GM18867 (cell line): ENCODE results near the gene SMPD2.

Experiments used
- ATAC-seq: cut with Tn5 transposase; IDR thresholded peaks from one replicate; pipeline ENCODE4 v1.9.1; 2021; ENCODE audit warnings: mild to moderate bottlenecking, moderate library complexity; ENCODE audit not compliant: unreplicated experiment

SMPD2 gene

DNA sequence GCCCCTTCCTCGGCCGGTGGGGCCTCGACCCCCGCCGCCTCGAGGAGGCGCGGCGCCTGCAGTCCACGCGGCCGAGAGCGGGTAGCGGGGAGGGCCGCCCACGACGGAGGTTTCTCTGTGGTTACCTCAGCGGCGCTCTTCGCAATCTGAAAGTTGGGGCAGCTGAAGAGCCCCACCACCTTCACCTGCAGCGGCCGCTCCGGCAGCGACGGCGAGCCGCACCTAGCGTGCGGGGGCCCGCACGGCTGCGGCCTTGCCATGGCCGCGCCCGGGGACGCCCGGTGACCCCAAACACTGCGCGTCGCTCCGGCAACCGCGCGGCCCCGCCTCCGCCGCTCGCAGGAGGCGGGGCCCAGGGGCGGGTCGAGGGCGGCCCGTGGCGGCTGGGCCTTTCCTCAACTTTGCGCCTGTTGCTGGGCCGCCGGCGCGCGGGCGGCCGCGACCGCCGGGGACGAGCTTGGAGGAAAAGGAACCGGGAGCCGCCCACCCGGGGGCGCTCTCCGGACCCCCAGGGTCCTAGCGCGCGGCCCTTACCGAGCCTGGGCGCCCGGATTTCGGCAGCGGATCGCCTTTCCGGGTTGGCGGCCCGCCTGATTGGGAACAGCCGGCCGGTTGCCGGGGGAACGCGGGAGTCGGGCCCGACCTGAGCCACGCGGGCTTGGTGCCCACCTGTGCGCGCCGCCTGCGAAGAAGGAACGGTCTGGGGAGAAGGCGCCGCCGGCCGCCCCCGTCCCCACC lies at the start of gene SMPD2, which contains the start of gene PPIL6:
Gene SMPD2, plus strand, starts transcription at position 394 of the 738 bp plus-strand sequence. CDS start 398 bp downstream, outside the sequence.
Gene PPIL6, minus strand, starts transcription at position 298 of the 738 bp plus-strand sequence. Its CDS starts 38 bp downstream, at position 260.
- peak; percentile 91 for ATAC-seq

GRCh38 chr6:109393157-109393885 lies 47.2 kb upstream of the SMPD2 start:
- no peak for ATAC-seq

DNA sequence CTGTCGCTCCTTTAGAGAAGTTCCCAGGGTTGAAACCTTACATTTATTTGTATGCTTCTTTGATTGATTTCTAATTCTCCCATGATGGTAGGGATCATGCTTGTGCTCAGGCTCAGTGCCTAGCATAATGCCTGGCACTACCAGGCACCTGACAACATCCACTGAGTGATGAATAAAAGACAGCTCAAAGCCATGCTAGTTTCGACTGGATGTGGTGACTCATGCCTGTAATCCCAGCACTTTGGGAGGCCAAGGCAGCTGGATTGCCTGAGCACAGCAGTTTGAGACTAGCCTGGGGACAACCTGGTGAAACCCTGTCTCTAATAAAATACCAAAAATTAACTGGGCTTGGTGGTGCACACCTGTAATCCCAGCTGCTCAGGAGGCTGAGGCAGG lies 46.6 kb upstream of the SMPD2 start:
- no peak for ATAC-seq

GRCh38 chr6:109396046-109396718 lies 44.3 kb upstream of the SMPD2 start:
- ATAC-seq: no peak

- no peak for ATAC-seq
Observed at GRCh38 chr6:109397020-109397419, 43.5 kb upstream of the SMPD2 start.

DNA sequence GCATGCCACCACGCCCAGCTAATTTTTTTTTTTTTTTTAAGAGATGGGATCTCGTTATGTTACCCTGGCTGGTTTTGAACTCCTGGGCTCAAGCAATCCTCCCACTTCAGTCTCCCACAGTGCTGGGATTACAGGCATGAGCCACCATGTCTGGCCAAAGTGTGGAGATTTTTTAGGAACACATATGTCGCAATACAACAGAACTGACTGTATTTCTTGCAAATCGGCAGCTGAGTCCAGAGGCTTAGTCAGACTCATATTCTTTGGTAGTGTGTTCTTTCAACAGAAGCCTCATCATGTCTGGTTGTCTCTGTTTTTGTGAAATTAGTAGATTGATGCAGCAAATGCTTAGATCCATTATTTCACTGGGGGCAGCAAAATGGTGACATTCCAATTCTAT lies 34.3 kb upstream of the SMPD2 start:
- ATAC-seq: no peak

- no peak for ATAC-seq
Observed at GRCh38 chr6:109411034-109411433, 29.5 kb upstream of the SMPD2 start.

GRCh38 chr6:109417646-109418045 lies 22.9 kb upstream of the SMPD2 start:
- ATAC-seq: no peak

DNA sequence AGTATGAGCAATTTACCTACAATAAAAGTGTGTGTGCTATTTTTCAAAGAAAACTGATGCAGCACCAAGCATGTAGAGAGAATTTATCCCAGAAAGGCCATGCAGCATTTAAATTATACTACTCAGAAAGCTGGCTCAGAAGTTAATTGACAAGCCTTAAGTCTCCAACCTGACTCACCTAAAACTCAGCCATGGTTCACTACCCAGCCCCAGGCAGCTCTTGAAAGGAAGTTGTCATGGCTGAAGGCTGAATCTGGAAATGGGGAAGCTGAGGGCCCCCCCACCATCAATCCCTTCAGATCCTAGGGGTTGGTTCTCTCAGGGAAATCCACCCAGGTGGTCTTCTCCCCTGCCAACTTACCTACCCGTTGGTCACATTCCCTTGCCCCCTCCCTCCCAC lies 19.8 kb upstream of the SMPD2 start:
- no peak for ATAC-seq

- no peak for ATAC-seq
Observed at GRCh38 chr6:109421184-109421583, 19.3 kb upstream of the SMPD2 start.

DNA sequence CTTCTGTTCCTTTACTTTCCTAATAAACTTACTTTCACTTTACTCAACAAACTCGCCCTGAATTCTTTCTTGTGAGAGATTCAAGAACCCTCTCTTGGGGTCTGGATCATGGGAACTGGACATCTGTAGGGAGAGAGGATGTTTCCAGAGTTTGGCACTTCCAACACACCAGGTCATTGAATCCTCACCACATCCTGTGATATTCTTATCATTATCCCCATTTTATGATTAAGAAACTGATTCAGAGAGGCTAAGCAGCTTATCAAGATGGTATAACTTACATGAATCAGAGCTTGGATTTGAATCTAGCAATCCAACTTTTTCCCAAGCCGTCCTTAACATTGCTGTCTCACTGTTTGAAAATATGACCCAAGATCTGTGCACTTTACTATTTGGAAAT lies 15.6 kb upstream of the SMPD2 start:
- ATAC-seq: no peak

DNA sequence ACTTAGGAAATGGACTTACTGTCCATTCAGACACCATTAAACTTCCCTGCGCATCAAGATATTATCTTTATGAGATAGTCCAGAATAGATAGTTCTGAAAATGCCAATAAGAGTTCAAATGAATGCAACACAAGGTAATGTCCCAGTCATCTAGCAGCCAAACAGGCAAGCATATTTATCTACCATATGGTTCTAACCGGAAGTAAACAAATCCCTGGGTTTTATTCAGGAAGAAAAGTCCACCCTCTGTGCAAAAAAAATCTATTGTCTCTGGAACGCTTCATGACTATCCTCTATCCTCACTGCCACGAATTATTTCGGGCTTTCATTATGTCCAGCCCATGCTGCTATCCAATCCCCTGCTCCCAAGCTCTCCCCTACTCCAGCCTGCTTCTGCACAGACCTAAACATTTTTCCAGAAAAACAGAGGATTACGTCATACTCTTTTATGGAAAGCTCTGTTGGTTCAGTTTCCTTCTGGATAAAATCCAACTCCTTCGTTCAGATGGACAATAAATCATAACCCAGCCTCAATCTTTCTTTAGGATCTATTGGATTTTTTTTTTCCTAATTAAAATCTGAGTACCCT lies 11.5 kb upstream of the SMPD2 start:
- no peak for ATAC-seq

- no peak for ATAC-seq
Observed at GRCh38 chr6:109429496-109429895, 11.0 kb upstream of the SMPD2 start.

DNA sequence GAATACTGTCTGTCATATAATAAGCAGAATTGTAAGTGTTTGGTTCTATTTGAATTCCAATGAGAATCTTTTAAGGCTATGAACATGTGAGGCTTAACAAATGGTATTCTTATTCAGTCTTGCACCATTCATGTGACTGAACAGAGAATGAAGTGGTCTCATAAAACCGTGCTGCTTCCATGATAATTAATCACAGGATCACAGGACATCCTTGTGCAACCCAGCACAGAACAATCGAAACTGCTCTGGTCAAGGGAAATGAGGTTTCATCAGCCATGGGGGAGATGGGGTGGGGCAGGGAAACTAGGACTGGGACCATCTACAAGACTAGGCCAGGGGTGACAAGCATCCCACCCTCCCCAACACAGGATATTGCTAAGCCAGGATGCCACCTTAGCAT lies 6.1 kb upstream of the SMPD2 start:
- ATAC-seq: no peak

DNA sequence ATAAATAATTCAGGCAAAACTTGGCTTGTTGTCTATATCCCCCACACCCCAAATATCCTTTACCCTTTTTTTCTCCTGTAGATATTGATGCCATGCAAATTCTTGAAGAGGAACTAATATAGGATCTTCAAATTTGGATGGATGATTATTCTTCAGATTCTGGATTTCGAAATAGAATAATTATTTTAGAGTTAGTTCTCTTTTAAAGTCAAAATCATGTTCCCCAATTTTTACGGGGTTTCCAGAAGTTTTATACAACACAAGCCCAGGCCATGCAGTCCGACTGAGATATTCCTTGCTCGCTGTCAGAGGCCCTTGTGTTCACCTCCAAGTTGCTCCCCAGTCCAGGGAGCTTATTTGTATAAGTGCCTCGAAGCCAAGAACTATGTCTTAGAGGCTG lies 4.5 kb upstream of the SMPD2 start:
- no peak for ATAC-seq

DNA sequence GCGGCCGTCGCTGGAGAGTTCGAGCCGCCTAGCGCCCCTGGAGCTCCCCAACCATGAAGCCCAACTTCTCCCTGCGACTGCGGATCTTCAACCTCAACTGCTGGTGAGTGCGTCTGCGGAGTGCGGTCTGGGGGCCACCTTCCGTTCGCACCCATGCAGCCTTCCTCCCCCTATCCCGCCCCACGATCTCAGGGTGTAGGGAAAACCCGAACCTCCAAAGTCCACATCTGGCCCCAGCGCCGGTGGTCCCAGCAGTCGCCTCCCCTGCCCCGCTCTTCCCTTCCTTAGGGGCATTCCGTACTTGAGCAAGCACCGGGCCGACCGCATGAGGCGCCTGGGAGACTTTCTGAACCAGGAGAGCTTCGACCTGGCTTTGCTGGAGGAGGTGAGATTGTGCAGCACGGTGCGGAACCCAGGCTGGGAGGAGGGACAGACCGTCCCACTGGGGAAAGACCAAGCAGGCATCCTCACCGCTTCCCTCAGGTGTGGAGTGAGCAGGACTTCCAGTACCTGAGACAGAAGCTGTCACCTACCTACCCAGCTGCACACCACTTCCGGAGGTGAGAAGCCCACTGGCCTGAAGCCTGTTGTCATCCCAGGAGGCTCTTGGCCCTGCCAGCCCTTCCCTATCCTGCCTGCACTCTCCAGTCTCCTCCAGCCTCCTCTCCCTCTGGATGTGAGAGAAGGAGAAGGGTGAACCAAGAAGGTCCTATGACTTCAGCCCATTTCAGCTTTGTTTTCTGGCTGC lies 719 bp downstream of the SMPD2 start:
- ATAC-seq: peak; percentile 14

- no peak for ATAC-seq
Observed at GRCh38 chr6:109442393-109442924, 1.9 kb downstream of the SMPD2 start.

DNA sequence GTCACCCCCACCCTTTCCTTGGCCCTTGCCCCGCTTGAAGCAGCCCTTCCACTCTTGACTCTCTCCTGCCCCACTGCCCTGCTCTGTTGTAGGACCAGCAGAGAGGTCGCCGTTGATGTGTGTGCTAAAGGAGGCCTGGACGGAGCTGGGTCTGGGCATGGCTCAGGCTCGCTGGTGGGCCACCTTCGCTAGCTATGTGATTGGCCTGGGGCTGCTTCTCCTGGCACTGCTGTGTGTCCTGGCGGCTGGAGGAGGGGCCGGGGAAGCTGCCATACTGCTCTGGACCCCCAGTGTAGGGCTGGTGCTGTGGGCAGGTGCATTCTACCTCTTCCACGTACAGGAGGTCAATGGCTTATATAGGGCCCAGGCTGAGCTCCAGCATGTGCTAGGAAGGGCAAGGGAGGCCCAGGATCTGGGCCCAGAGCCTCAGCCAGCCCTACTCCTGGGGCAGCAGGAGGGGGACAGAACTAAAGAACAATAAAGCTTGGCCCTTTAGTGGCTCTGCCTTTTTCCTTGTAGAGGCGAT lies 3.0 kb downstream of the SMPD2 start:
- no peak for ATAC-seq

DNA sequence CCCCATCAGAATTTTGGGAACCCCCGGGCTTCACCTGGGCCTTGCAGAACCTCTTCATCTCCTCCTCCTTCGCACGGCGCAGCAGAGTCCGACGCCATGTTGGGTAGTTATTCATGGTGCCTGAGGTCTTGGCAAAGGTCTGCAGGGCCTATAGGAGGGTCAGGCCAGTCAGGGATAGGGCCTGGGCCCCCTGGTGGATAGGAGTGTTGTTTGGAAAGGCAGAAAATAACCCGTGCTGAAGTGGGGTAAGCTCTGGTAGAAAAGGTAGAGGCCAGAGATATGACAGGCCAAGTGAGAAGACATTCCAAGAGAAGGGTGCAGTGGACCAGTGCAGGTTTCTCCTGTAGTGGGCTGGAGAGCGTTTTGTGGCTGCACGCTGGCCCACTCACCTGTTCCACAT lies 4.9 kb downstream of the SMPD2 start:
- no peak for ATAC-seq

- no peak for ATAC-seq
Observed at GRCh38 chr6:109446072-109446471, 5.5 kb downstream of the SMPD2 start.
